Posterior vena cava (tissue), 2 donors: ENCODE results near the gene C2orf81. TPM values are rescaled to one million over a fixed set of nuclear protein-coding genes. Genes with fewer than 3 reads are reported as not detected.
A peak's percentile ranks its signal among the peaks of the same experiment; 100 is the strongest.
"Not testable (repeated sequence)": the region's sequence is repeated elsewhere in the genome, so short reads cannot be mapped to it uniquely, and the experiment has no call there.

Experiments used
- DNase-seq: peaks from one replicate; pipeline ENCODE4 v3.0.0-alpha.2; 2020; ENCODE audit warnings: low spot score
- intact Hi-C, 2 donors: fragments of 100-400 bp; cut with DNase I; formaldehyde crosslinking; loops; one replicate each; pipeline versions ENCODE4 v1.14.1 to v1.14.2; 2022 to 2023
- total RNA-seq, 2 donors: library from RNA; stranded (reverse); fragmentation: NEBNext Ultra II Directional; extraction: Animal tissue kit (Norgen Biotek cat#: 25700); gene quantifications; one replicate each; pipeline ENCODE4 v1.2.1, GENCODE V29; 2021
- donor health status: DM: yes; HTN: yes; CAD: no.
- donor health status: DM: yes; HTN: yes; CAD: no.

The C2orf81 gene
- total RNA-seq, 2 donors from 2014 or later = 2.3 to 2.7 TPM

- no peak for DNase-seq
These were observed 26.0 kb upstream of the C2orf81 start for GRCh38 chr2:74447230-74447999.

GRCh38 chr2:74444498-74445318 lies 23.3 kb upstream of the C2orf81 start:
- intact Hi-C loops = no loop called here
- DNase-seq = no peak

More at GRCh38 chr2:74447230-74447999, 26.0 kb upstream of the C2orf81 start:
- intact Hi-C loops = no loop called here

GRCh38 chr2:74442483-74443297 lies 21.3 kb upstream of the C2orf81 start:
- DNase-seq, intact Hi-C loops: not testable (repeated sequence)

GRCh38 chr2:74441690-74442482 lies 20.5 kb upstream of the C2orf81 start, which contains the start of gene RTKN:
Gene RTKN, minus strand, starts transcription at chr2:74441937. Its CDS starts 121 bp downstream, at chr2:74441816.
- intact Hi-C loops = no loop called here
- no peak for DNase-seq

GRCh38 chr2:74441170-74441689 lies 19.8 kb upstream of the C2orf81 start:
- no peak for DNase-seq
- intact Hi-C loops = no loop called here

- peak; percentile 96 for DNase-seq
- intact Hi-C loops = no loop called here
These were observed 19.2 kb upstream of the C2orf81 start for GRCh38 chr2:74440378-74441169.

- intact Hi-C loops = no loop called here
These were observed 18.5 kb upstream of the C2orf81 start for GRCh38 chr2:74439803-74440377.

GRCh38 chr2:74439373-74439772 lies 18.0 kb upstream of the C2orf81 start:
- no peak for DNase-seq
- intact Hi-C loops = no loop called here

More at GRCh38 chr2:74439803-74440377, 18.5 kb upstream of the C2orf81 start:
- peak; percentile 89 for DNase-seq

GRCh38 chr2:74438248-74438647 lies 16.8 kb upstream of the C2orf81 start:
- DNase-seq = no peak
- intact Hi-C loops = no loop called here

GRCh38 chr2:74436848-74437695 lies 15.7 kb upstream of the C2orf81 start:
- intact Hi-C loops = no loop called here
- DNase-seq = no peak

GRCh38 chr2:74436111-74436805 lies 14.8 kb upstream of the C2orf81 start:
- intact Hi-C loops = no loop called here
- DNase-seq = no peak

- intact Hi-C loops = no loop called here
- DNase-seq = no peak
These were observed 9.1 kb upstream of the C2orf81 start for GRCh38 chr2:74430502-74430901.

GRCh38 chr2:74429487-74430451 lies 8.3 kb upstream of the C2orf81 start:
- intact Hi-C loops = loop anchor here in 1 of 2 donors (1.0 kb wide), 1 partner anchor 21 kb away; no protein-coding TSS in a partner anchor
- no peak for DNase-seq

- DNase-seq = no peak
These were observed 7.3 kb upstream of the C2orf81 start for GRCh38 chr2:74428675-74429074.

GRCh38 chr2:74427551-74427950 lies 6.1 kb upstream of the C2orf81 start:
- intact Hi-C loops = no loop called here
- no peak for DNase-seq

More at GRCh38 chr2:74428675-74429074, 7.3 kb upstream of the C2orf81 start:
- intact Hi-C loops = loop anchor here in 1 of 2 donors (1.0 kb wide), 1 partner anchor 22 kb away; no protein-coding TSS in a partner anchor
